GM19438 (cell line): ENCODE results near the gene MLYCD.
"Not testable (repeated sequence)": the region's sequence is repeated elsewhere in the genome, so short reads cannot be mapped to it uniquely, and the experiment has no call there.

Source experiments
- ATAC-seq: cut with Tn5 transposase; IDR thresholded peaks from one replicate; pipeline ENCODE4 v1.9.1; 2021; ENCODE audit warnings: low read depth; ENCODE audit not compliant: unreplicated experiment

The MLYCD gene

GRCh38 chr16:83937922-83938885 lies 39.3 kb downstream of the MLYCD start:
- no peak for ATAC-seq

- no peak for ATAC-seq
These were observed 40.4 kb downstream of the MLYCD start for GRCh38 chr16:83939266-83939855.

GRCh38 chr16:83940119-83940518 lies 41.2 kb downstream of the MLYCD start:
- ATAC-seq: no peak

- no peak for ATAC-seq
These were observed 41.9 kb downstream of the MLYCD start for GRCh38 chr16:83940630-83941378.

GRCh38 chr16:83941546-83941945 lies 42.6 kb downstream of the MLYCD start:
- not testable (repeated sequence) for ATAC-seq

- ATAC-seq: no peak
These were observed 43.2 kb downstream of the MLYCD start for GRCh38 chr16:83942074-83942473.

GRCh38 chr16:83942815-83943515 lies 44.0 kb downstream of the MLYCD start:
- no peak for ATAC-seq

GRCh38 chr16:83943516-83944050 lies 44.7 kb downstream of the MLYCD start:
- ATAC-seq: no peak

- no peak for ATAC-seq
These were observed 46.7 kb downstream of the MLYCD start for GRCh38 chr16:83945587-83945986.

GRCh38 chr16:83946154-83946780 lies 47.4 kb downstream of the MLYCD start:
- no peak for ATAC-seq

- no peak for ATAC-seq
These were observed 48.1 kb downstream of the MLYCD start for GRCh38 chr16:83946781-83947566.

- ATAC-seq: no peak
These were observed 48.8 kb downstream of the MLYCD start for GRCh38 chr16:83947642-83948234.

- no peak for ATAC-seq
These were observed 50.2 kb downstream of the MLYCD start for GRCh38 chr16:83948914-83949723.

GRCh38 chr16:83949724-83950001 lies 50.7 kb downstream of the MLYCD start:
- no peak for ATAC-seq

GRCh38 chr16:83950862-83951399 lies 52.0 kb downstream of the MLYCD start:
- ATAC-seq: not testable (repeated sequence)

GRCh38 chr16:83951544-83951943 lies 52.6 kb downstream of the MLYCD start:
- no peak for ATAC-seq

GRCh38 chr16:83952587-83952939 lies 53.6 kb downstream of the MLYCD start:
- no peak for ATAC-seq
